GF-D8 (cell line): ENCODE results near the gene ATP1B2.
A peak's percentile ranks its signal among the peaks of the same experiment; 100 is the strongest.
"Not testable (repeated sequence)": the region's sequence is repeated elsewhere in the genome, so short reads cannot be mapped to it uniquely, and the experiment has no call there.

Source experiments
- DNase-seq: peaks from one replicate; lab custom pipeline; 2025; lab: John Stamatoyannopoulos, UW

ATP1B2 gene

GRCh38 chr17:7650509-7651096 is at the start of gene ATP1B2:
ATP1B2 (plus strand) TSS chr17:7650926; CDS start chr17:7651519, 593 bp downstream.
- DNase-seq, result no peak

- DNase-seq, result no peak
Measured at GRCh38 chr17:7606280-7606679, 44.4 kb upstream of the ATP1B2 start.

- DNase-seq, result no peak
Measured at GRCh38 chr17:7610641-7611040, 40.1 kb upstream of the ATP1B2 start.

GRCh38 chr17:7611635-7612293 is 39.0 kb upstream of the ATP1B2 start:
- no peak for DNase-seq

- DNase-seq, result no peak
Measured at GRCh38 chr17:7612294-7612640, 38.5 kb upstream of the ATP1B2 start.

GRCh38 chr17:7613769-7614424 is 36.8 kb upstream of the ATP1B2 start:
- DNase-seq, result no peak

- peak; percentile 98 for DNase-seq
Measured at GRCh38 chr17:7614425-7615264, 36.1 kb upstream of the ATP1B2 start, which contains the start of gene FXR2. FXR2 (minus strand) TSS chr17:7614897; CDS start chr17:7614532, 365 bp downstream.

GRCh38 chr17:7615265-7615747 is 35.4 kb upstream of the ATP1B2 start:
- DNase-seq, result no peak

- no peak for DNase-seq
Measured at GRCh38 chr17:7618608-7619007, 32.1 kb upstream of the ATP1B2 start.

- DNase-seq, result no peak
Measured at GRCh38 chr17:7620835-7621234, 29.9 kb upstream of the ATP1B2 start.

GRCh38 chr17:7623661-7624060 is 27.1 kb upstream of the ATP1B2 start:
- no peak for DNase-seq

GRCh38 chr17:7625749-7626148 is 25.0 kb upstream of the ATP1B2 start:
- DNase-seq, result not testable (repeated sequence)

- no peak for DNase-seq
Measured at GRCh38 chr17:7626307-7626706, 24.4 kb upstream of the ATP1B2 start.

- no peak for DNase-seq
Measured at GRCh38 chr17:7626956-7627249, 23.8 kb upstream of the ATP1B2 start.

GRCh38 chr17:7627250-7628121 is 23.2 kb upstream of the ATP1B2 start, which contains the start of gene SAT2:
SAT2 (minus strand) TSS chr17:7627821; CDS start chr17:7627635, 186 bp downstream.
- DNase-seq, result peak; percentile 64

- DNase-seq, result no peak
Measured at GRCh38 chr17:7629939-7630571, 20.7 kb upstream of the ATP1B2 start, which contains the start of gene SHBG. SHBG (plus strand) TSS chr17:7630135; CDS start chr17:7630173, 38 bp downstream.

GRCh38 chr17:7631398-7632380 is 19.0 kb upstream of the ATP1B2 start:
- DNase-seq, result no peak

- no peak for DNase-seq
Measured at GRCh38 chr17:7632492-7632894, 18.2 kb upstream of the ATP1B2 start.

GRCh38 chr17:7633093-7633492 is 17.6 kb upstream of the ATP1B2 start:
- no peak for DNase-seq

- DNase-seq, result no peak
Measured at GRCh38 chr17:7634384-7634783, 16.3 kb upstream of the ATP1B2 start.
